GM21717 (cell line): ENCODE data around the gene TMEM132D.
"Not testable (repeated sequence)": the region's sequence is repeated elsewhere in the genome, so short reads cannot be mapped to it uniquely, and the experiment has no call there.

Experiments
- ATAC-seq: cut with Tn5 transposase; IDR thresholded peaks from one replicate; pipeline ENCODE4 v1.9.1; 2021; ENCODE audit warnings: mild to moderate bottlenecking, moderate library complexity; ENCODE audit not compliant: unreplicated experiment

TMEM132D gene

GRCh38 chr12:129903956-129904829 lies at the start of gene TMEM132D:
TMEM132D (minus strand) TSS chr12:129904025.
- ATAC-seq: no peak

- no peak for ATAC-seq
Observed at GRCh38 chr12:129949651-129950050, 45.8 kb upstream of the TMEM132D start.

GRCh38 chr12:129941618-129942017 lies 37.8 kb upstream of the TMEM132D start:
- no peak for ATAC-seq

GRCh38 chr12:129938089-129938488 lies 34.3 kb upstream of the TMEM132D start:
- no peak for ATAC-seq

- no peak for ATAC-seq
Observed at GRCh38 chr12:129937426-129937825, 33.6 kb upstream of the TMEM132D start.

- ATAC-seq: no peak
Observed at GRCh38 chr12:129928643-129929042, 24.8 kb upstream of the TMEM132D start.

- ATAC-seq: no peak
Observed at GRCh38 chr12:129927316-129927900, 23.6 kb upstream of the TMEM132D start.

GRCh38 chr12:129911428-129912049 lies 7.7 kb upstream of the TMEM132D start:
- ATAC-seq: peak; percentile 58

- ATAC-seq: no peak
Observed at GRCh38 chr12:129909051-129910020, 5.5 kb upstream of the TMEM132D start.

- no peak for ATAC-seq
Observed at GRCh38 chr12:129903092-129903945, 506 bp downstream of the TMEM132D start.

- ATAC-seq: no peak
Observed at GRCh38 chr12:129902371-129903091, 1.3 kb downstream of the TMEM132D start.

- no peak for ATAC-seq
Observed at GRCh38 chr12:129901254-129901653, 2.6 kb downstream of the TMEM132D start.

- no peak for ATAC-seq
Observed at GRCh38 chr12:129900306-129900705, 3.5 kb downstream of the TMEM132D start.

- ATAC-seq: not testable (repeated sequence)
Observed at GRCh38 chr12:129899045-129899444, 4.8 kb downstream of the TMEM132D start.

- no peak for ATAC-seq
Observed at GRCh38 chr12:129893691-129894090, 10.1 kb downstream of the TMEM132D start.

GRCh38 chr12:129887101-129887500 lies 16.7 kb downstream of the TMEM132D start:
- ATAC-seq: no peak

GRCh38 chr12:129886541-129886940 lies 17.3 kb downstream of the TMEM132D start:
- no peak for ATAC-seq

- no peak for ATAC-seq
Observed at GRCh38 chr12:129885287-129885686, 18.5 kb downstream of the TMEM132D start.

GRCh38 chr12:129877411-129877810 lies 26.4 kb downstream of the TMEM132D start:
- no peak for ATAC-seq
